Esophagus squamous epithelium (tissue), 5 donors: ENCODE data around the gene NELFCD. TPM values are rescaled to one million over a fixed set of nuclear protein-coding genes. Genes with fewer than 3 reads are reported as not detected.

ENCODE experiments used
- DNase-seq: peaks from one replicate; lab custom pipeline; 2025; lab: John Stamatoyannopoulos, UW
- H3K27ac ChIP-seq, 4 donors: fragments of 200-600 bp; sonication (generic); one replicate each; pipeline ENCODE4 v1.5.1; 2016 to 2019; ENCODE audit warnings: mild to moderate bottlenecking in 1 of 4
- H3K27me3 ChIP-seq, 4 donors: fragments of 200-600 bp; sonication (generic); 1 replicate in 3 of 4; 2 replicates in 1 of 4; pipeline versions ENCODE4 v1.5.1 to v1.6.0; 2017 to 2021; ENCODE audit warnings: antibody characterized with exemption in 1 of 4
- H3K36me3 ChIP-seq, 3 donors: fragments of 200-600 bp; sonication (generic); one replicate each; pipeline ENCODE4 v1.5.1; 2016 to 2019
- H3K4me1 ChIP-seq, 3 donors: fragments of 200-600 bp; sonication (generic); one replicate each; pipeline ENCODE4 v1.5.1; 2017 to 2019
- H3K4me3 ChIP-seq, 4 donors: fragments of 200-600 bp; sonication (generic); 1 replicate in 3 of 4; 2 replicates in 1 of 4; pipeline ENCODE4 v1.5.1; 2016 to 2019; ENCODE audit warnings: mild to moderate bottlenecking in 2 of 4, moderate library complexity in 1 of 4
- H3K9me3 ChIP-seq, 3 donors: fragments of 200-600 bp; sonication (generic); one replicate each; pipeline ENCODE4 v1.5.1; 2016 to 2019
- CTCF ChIP-seq, 6 experiments: fragments of 450-650 bp in 4 of 6; fragments of 200-600 bp in 2 of 6; sonication (generic) in 2 of 6; IDR thresholded peaks; one replicate each; pipeline ENCODE4 v1.5.1; 2016 to 2019; ENCODE audit warnings: antibody characterized with exemption in 6 of 6, mild to moderate bottlenecking in 4 of 6, moderate library complexity in 4 of 6
- POLR2A ChIP-seq, 4 donors: fragments of 450-650 bp; IDR thresholded peaks; one replicate each; pipeline ENCODE4 v1.6.1; 2017; ENCODE audit warnings: antibody characterized with exemption in 4 of 4, mild to moderate bottlenecking in 4 of 4, moderate library complexity in 3 of 4
- WGBS, 2 donors: methylation state at CpG; one replicate each; pipeline ENCODE4 v1.1.5; 2018; 5-methylcytosine and 5-hydroxymethylcytosine counted together
- intact Hi-C: fragments of 100-400 bp; cut with DNase I; formaldehyde crosslinking; loops from one replicate; pipeline ENCODE4 v1.15.0; 2022
- total RNA-seq, 4 donors: library from RNA; depleted of rRNA; stranded (reverse); fragments of >200 nt; gene quantifications; one replicate each; pipeline ENCODE4 v1.1.0, GENCODE V29; 2016
- donor health status: DM: yes; HTN: yes; CAD: no.

The NELFCD gene
- total RNA-seq, 4 donors from 2014 or later, result 40.5 to 64.3 (median 49.9) TPM

DNA sequence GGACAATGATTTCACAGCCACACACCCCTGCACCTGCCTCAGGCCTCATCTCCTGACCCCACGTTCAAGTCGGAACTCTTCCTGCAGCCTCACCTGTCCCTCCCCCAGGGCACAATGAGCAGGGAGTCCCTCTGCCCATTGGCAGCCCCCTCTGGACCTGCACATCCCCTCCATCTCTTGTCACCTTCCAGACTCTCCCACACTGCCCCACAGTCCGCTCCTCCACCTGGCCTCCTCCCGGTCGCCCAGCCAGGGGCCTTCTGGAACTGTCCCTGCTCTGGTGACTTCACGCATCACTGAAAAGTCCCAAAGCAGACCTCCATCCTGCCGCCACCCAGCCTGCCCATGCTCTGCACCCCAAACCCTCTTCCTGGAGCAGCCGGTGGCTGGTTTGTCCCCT, 21.3 kb downstream of the NELFCD start:
- Histone ChIP-seq H3K27ac (no peak overlapping the region), H3K4me1 (peaks cover 19 to 47% (median 25%) of the 10 kb centered on the region in 3 donors), H3K36me3 (peaks cover 4 to 60% (median 10%) of the 10 kb centered on the region in 3 donors), H3K9me3 (no peaks in the 10 kb centered on the region), H3K27me3 (no peaks in the 10 kb centered on the region), H3K4me3 (no peak overlapping the region)
- TF ChIP-seq POLR2A (IDR thresholded peaks at IDR 0.05), result no peak
- no peak for TF ChIP-seq CTCF (IDR thresholded peaks at IDR 0.05)
- DNase-seq, result no peak
- WGBS, 2 donors, result 95 to 96% methylated on average over 7 of the region's 8 CpGs
- intact Hi-C loops, result no loop called here

GRCh38 chr20:59002874-59003399, 21.9 kb downstream of the NELFCD start:
- Histone ChIP-seq H3K27me3 (no peaks in the 10 kb centered on the region), H3K27ac (peak overlapping the region in 1 of 4 donors; percentile 22), H3K4me1 (peaks cover 24 to 53% (median 31%) of the 10 kb centered on the region in 3 donors), H3K4me3 (no peak overlapping the region), H3K9me3 (no peaks in the 10 kb centered on the region), H3K36me3 (peaks cover 4 to 54% (median 8%) of the 10 kb centered on the region in 3 donors)
- TF ChIP-seq CTCF (IDR thresholded peaks at IDR 0.05), result no peak
- no peak for TF ChIP-seq POLR2A (IDR thresholded peaks at IDR 0.05)
- DNase-seq, result no peak
- intact Hi-C loops, result no loop called here
- WGBS, 2 donors, result 82 to 84% methylated on average over 12 to 14 of the region's 17 CpGs

- intact Hi-C loops, result no loop called here
- no peaks in the 10 kb centered on the region for H3K9me3 ChIP-seq
- DNase-seq, result no peak
- H3K27ac ChIP-seq, result peak overlapping the region in 3 of 4 donors; percentile 86 to 90 (median 87)
- TF ChIP-seq POLR2A (IDR thresholded peaks at IDR 0.05) (no peak), CTCF (IDR thresholded peaks at IDR 0.05) (no peak)
- peaks cover 4 to 44% (median 8%) of the 10 kb centered on the region in 3 donors for H3K36me3 ChIP-seq
- 80 to 81% methylated on average over 16 of the region's 16 CpGs for WGBS, 2 donors
- peaks cover 24 to 55% (median 31%) of the 10 kb centered on the region in 3 donors for H3K4me1 ChIP-seq
- H3K4me3 ChIP-seq, result peak overlapping the region in 2 of 4 donors; percentile 73 to 85
- H3K27me3 ChIP-seq, result no peaks in the 10 kb centered on the region
Observed at GRCh38 chr20:59003836-59004492, 22.9 kb downstream of the NELFCD start.

DNA sequence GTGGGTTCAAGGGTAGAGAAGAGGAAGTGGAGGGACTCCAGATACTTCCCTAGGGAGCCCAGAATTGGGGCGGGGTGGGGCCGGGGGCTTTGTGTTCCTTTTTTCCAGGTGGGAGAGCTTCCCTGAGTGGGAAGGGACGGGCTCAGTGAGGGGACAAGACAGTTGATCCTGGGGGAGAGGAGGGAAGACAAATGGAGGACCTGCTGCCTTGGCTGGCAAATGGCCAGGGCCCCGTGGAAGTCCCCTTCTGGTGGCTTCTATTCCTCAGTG, 23.4 kb downstream of the NELFCD start:
- no peak for TF ChIP-seq POLR2A (IDR thresholded peaks at IDR 0.05)
- no peak for TF ChIP-seq CTCF (IDR thresholded peaks at IDR 0.05)
- H3K27me3 ChIP-seq, result no peaks in the 10 kb centered on the region
- WGBS, 2 donors, result 47 to 49% methylated on average over 3 of the region's 4 CpGs
- intact Hi-C loops, result no loop called here
- DNase-seq, result no peak
- no peaks in the 10 kb centered on the region for H3K9me3 ChIP-seq
- H3K4me3 ChIP-seq, result peak overlapping the region in 2 of 4 donors; percentile 73 to 85
- H3K4me1 ChIP-seq, result peaks cover 24 to 55% (median 31%) of the 10 kb centered on the region in 3 donors
- H3K27ac ChIP-seq, result peak overlapping the region in 3 of 4 donors; percentile 86 to 90 (median 87)
- H3K36me3 ChIP-seq, result peaks cover 1 to 39% (median 8%) of the 10 kb centered on the region in 3 donors

- WGBS, 2 donors, result 46 to 62% methylated on average over 10 to 17 of the region's 17 CpGs
- Histone ChIP-seq H3K27me3 (no peaks in the 10 kb centered on the region), H3K4me1 (peaks cover 24 to 59% (median 34%) of the 10 kb centered on the region in 3 donors), H3K36me3 (peaks cover 0 to 34% (median 8%) of the 10 kb centered on the region in 3 donors), H3K9me3 (no peaks in the 10 kb centered on the region), H3K4me3 (peak overlapping the region in 3 of 4 donors; percentile 59 to 85 (median 73)), H3K27ac (peak overlapping the region in 3 of 4 donors; percentile 86 to 90 (median 87))
- peak; percentile 38 for DNase-seq
- intact Hi-C loops, result no loop called here
- TF ChIP-seq CTCF (IDR thresholded peaks at IDR 0.05) (no peak), POLR2A (IDR thresholded peaks at IDR 0.05) (peak in 1 of 4 donors; percentile 26)
Observed at GRCh38 chr20:59004763-59005522, 23.9 kb downstream of the NELFCD start.
